Astrocyte of the cerebellum (primary cell): ENCODE results near the gene CPEB4.

ENCODE experiments used
- DNase-seq: peaks from one replicate; pipeline ENCODE4 v3.0.0-alpha.2; 2011; ENCODE audit warnings: low read depth
- H3K4me3 ChIP-seq: 2 replicates; pipeline ENCODE4 v1.5.1; 2011; ENCODE audit warnings: mild to moderate bottlenecking, low read depth, low read length, moderate library complexity
- CTCF ChIP-seq: IDR thresholded peaks from 2 replicates; pipeline ENCODE4 v1.5.1; 2012; ENCODE audit warnings: low read length, low read depth, moderate library complexity, mild to moderate bottlenecking; ENCODE audit errors: missing control alignments
- in situ Hi-C: cut with HindIII; loops from 2 replicates; pipeline ENCODE4 v1.10.0; 2017; ENCODE audit warnings: low sequenced_read_pairs

CPEB4 gene

GRCh38 chr5:173891308-173892116, 3.4 kb downstream of the CPEB4 start:
- DNase-seq, result no peak
- in situ Hi-C loops, result no loop called here
- H3K4me3 ChIP-seq, result peak overlapping the region; percentile 90
- no peak for TF ChIP-seq CTCF

GRCh38 chr5:173893192-173893561, 5.0 kb downstream of the CPEB4 start:
- TF ChIP-seq CTCF, result no peak
- in situ Hi-C loops, result no loop called here
- H3K4me3 ChIP-seq, result no peak overlapping the region
- no peak for DNase-seq

GRCh38 chr5:173895401-173896165, 7.4 kb downstream of the CPEB4 start:
- in situ Hi-C loops, result no loop called here
- TF ChIP-seq CTCF, result no peak

GRCh38 chr5:173896631-173897030, 8.5 kb downstream of the CPEB4 start:
- no peak overlapping the region for H3K4me3 ChIP-seq
- no peak for TF ChIP-seq CTCF
- DNase-seq, result no peak
- in situ Hi-C loops, result no loop called here

More at GRCh38 chr5:173895401-173896165, 7.4 kb downstream of the CPEB4 start:
- no peak overlapping the region for H3K4me3 ChIP-seq
- DNase-seq, result no peak

GRCh38 chr5:173901705-173902104, 13.6 kb downstream of the CPEB4 start:
- no peak for TF ChIP-seq CTCF
- in situ Hi-C loops, result no loop called here

GRCh38 chr5:173902334-173902733, 14.2 kb downstream of the CPEB4 start:
- TF ChIP-seq CTCF, result no peak
- in situ Hi-C loops, result no loop called here
- no peak for DNase-seq
- H3K4me3 ChIP-seq, result no peak overlapping the region

More at GRCh38 chr5:173901705-173902104, 13.6 kb downstream of the CPEB4 start:
- no peak for DNase-seq
- no peak overlapping the region for H3K4me3 ChIP-seq
